Thyroid gland (tissue), 4 donors: ENCODE data around the gene PAK2. TPM values are rescaled to one million over a fixed set of nuclear protein-coding genes. Genes with fewer than 3 reads are reported as not detected.
"Not testable (repeated sequence)": the region's sequence is repeated elsewhere in the genome, so short reads cannot be mapped to it uniquely, and the experiment has no call there.

Experiments
- DNase-seq, 2 donors: peaks; one replicate each; pipeline ENCODE4 v3.0.0-alpha.2; 2019
- H3K27ac ChIP-seq, 3 donors: fragments of 200-600 bp; sonication (generic); 1 replicate in 2 of 3; 2 replicates in 1 of 3; pipeline ENCODE4 v1.5.1; 2016 to 2019; ENCODE audit warnings: mild to moderate bottlenecking in 1 of 3, moderate library complexity in 1 of 3
- H3K27me3 ChIP-seq: fragments of 200-600 bp; sonication (generic); one replicate; pipeline ENCODE4 v1.5.1; 2019
- H3K36me3 ChIP-seq, 2 donors: fragments of 200-600 bp; sonication (generic); one replicate each; pipeline ENCODE4 v1.5.1; 2016 to 2019
- H3K4me1 ChIP-seq, 2 donors: fragments of 200-600 bp; sonication (generic); one replicate each; pipeline ENCODE4 v1.5.1; 2017 to 2019
- H3K4me3 ChIP-seq, 3 donors: fragments of 200-600 bp; sonication (generic); replicated peaks in 1 of 3; 1 replicate in 2 of 3; 2 replicates in 1 of 3; pipeline ENCODE4 v1.5.1; 2016; ENCODE audit warnings: mild to moderate bottlenecking in 1 of 3
- H3K9me3 ChIP-seq: fragments of 200-600 bp; sonication (generic); one replicate; pipeline ENCODE4 v1.5.1; 2017
- POLR2A ChIP-seq, 2 donors: fragments of 450-650 bp; IDR thresholded peaks; one replicate each; pipeline ENCODE4 v1.6.1; 2017; ENCODE audit warnings: antibody characterized with exemption in 2 of 2, mild to moderate bottlenecking in 2 of 2, moderate library complexity in 1 of 2
- WGBS, 2 donors: methylation state at CpG; one replicate each; pipeline ENCODE4 v1.1.5; 2017; 5-methylcytosine and 5-hydroxymethylcytosine counted together
- intact Hi-C: fragments of 100-400 bp; cut with DNase I; formaldehyde crosslinking; loops from one replicate; pipeline ENCODE4 v1.15.1; 2023
- total RNA-seq, 4 donors: library from RNA; depleted of rRNA; stranded (reverse); fragments of >200 nt; gene quantifications; one replicate each; pipeline ENCODE4 v1.2.3, GENCODE V29; 2016
- TF ChIP-seq, protein P1 (sequence below), 6 experiments: fragments of 200-600 bp in 3 of 6; fragments of 450-650 bp in 3 of 6; sonication (generic) in 3 of 6; IDR thresholded peaks; one replicate each; pipeline ENCODE4 v1.5.1; 2016 to 2019; ENCODE audit warnings: antibody characterized with exemption in 6 of 6, mild to moderate bottlenecking in 2 of 6, inconsistent platforms in 1 of 6, moderate library complexity in 1 of 6

PAK2 gene
- total RNA-seq, 4 donors from 2014 or later = 29.9 to 43.8 (median 39.0) TPM

- H3K27me3 ChIP-seq = no peaks in the 10 kb centered on the region
- DNase-seq = no peak
- TF ChIP-seq, protein P1, sequence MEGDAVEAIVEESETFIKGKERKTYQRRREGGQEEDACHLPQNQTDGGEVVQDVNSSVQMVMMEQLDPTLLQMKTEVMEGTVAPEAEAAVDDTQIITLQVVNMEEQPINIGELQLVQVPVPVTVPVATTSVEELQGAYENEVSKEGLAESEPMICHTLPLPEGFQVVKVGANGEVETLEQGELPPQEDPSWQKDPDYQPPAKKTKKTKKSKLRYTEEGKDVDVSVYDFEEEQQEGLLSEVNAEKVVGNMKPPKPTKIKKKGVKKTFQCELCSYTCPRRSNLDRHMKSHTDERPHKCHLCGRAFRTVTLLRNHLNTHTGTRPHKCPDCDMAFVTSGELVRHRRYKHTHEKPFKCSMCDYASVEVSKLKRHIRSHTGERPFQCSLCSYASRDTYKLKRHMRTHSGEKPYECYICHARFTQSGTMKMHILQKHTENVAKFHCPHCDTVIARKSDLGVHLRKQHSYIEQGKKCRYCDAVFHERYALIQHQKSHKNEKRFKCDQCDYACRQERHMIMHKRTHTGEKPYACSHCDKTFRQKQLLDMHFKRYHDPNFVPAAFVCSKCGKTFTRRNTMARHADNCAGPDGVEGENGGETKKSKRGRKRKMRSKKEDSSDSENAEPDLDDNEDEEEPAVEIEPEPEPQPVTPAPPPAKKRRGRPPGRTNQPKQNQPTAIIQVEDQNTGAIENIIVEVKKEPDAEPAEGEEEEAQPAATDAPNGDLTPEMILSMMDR (IDR thresholded peaks at IDR 0.05) = no peak
- no peak for TF ChIP-seq POLR2A (IDR thresholded peaks at IDR 0.05)
- no peak overlapping the region for H3K27ac ChIP-seq
- no peaks in the 10 kb centered on the region for H3K4me1 ChIP-seq
- H3K9me3 ChIP-seq = no peaks in the 10 kb centered on the region
- H3K36me3 ChIP-seq = no peaks in the 10 kb centered on the region
- H3K4me3 ChIP-seq = no peak overlapping the region
- intact Hi-C loops = loop anchor here (10.0 kb wide), 1 partner anchor 122 kb away; the partner anchor contains the start of gene PIGZ
- 71 to 74% methylated on average over 17 of the region's 17 CpGs for WGBS, 2 donors
Observed at GRCh38 chr3:196842567-196843434, 103.1 kb downstream of the PAK2 start.

DNA sequence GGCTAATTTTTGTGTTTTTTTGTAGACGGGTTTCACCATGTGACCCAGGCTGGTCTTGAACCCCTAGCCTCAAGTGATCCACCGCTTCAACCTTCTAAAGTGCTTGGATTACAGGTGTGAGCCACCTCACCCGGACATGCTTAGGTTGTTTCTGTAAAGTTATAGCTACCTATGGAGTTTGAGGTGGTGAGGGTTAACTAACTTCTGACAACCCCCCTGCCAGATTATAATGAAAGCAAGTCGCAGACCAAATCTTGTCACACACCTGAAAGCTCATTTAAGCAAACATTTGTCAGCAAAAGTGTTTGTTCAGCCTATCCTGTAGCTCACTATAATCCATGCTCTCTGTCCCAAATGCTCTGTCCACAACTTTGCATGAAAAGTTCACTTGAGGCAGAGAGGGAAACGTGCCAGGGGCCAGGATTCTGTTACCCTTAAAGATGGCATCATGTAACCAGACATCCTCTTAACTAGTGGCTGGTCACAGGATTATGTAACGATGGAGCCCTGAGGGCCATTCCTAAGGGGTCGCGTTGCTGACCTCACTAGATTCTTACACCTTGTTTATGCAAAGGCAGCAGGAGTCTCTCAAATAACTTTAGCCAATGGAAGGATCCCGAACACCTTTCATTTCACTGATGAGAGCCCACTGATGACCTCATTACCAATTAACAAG lies 103.9 kb downstream of the PAK2 start:
- Histone ChIP-seq H3K36me3 (no peaks in the 10 kb centered on the region), H3K9me3 (no peaks in the 10 kb centered on the region), H3K4me1 (no peaks in the 10 kb centered on the region), H3K27ac (no peak overlapping the region), H3K4me3 (no peak overlapping the region), H3K27me3 (no peaks in the 10 kb centered on the region)
- intact Hi-C loops = loop anchor here (10.0 kb wide), 1 partner anchor 121 kb away; the partner anchor contains the start of gene PIGZ
- 54 to 66% methylated on average over 9 of the region's 9 CpGs for WGBS, 2 donors
- DNase-seq = no peak
- TF ChIP-seq POLR2A (IDR thresholded peaks at IDR 0.05) = no peak
- TF ChIP-seq, protein P1 (IDR thresholded peaks at IDR 0.05) = no peak

- 88 to 90% methylated on average over 19 to 21 of the region's 22 CpGs for WGBS, 2 donors
- not testable (repeated sequence) for H3K4me1 ChIP-seq, H3K36me3 ChIP-seq, H3K27me3 ChIP-seq, DNase-seq, H3K4me3 ChIP-seq, H3K9me3 ChIP-seq, H3K27ac ChIP-seq
- intact Hi-C loops = loop anchor here (10.0 kb wide), 1 partner anchor 120 kb away; the partner anchor contains the start of gene PIGZ
Observed at GRCh38 chr3:196844235-196845219, 104.9 kb downstream of the PAK2 start.

- intact Hi-C loops = loop anchor here (10.0 kb wide), 1 partner anchor 116 kb away; the partner anchor contains the start of gene PIGZ
- H3K4me1 ChIP-seq, H3K27me3 ChIP-seq, H3K4me3 ChIP-seq, H3K36me3 ChIP-seq, H3K27ac ChIP-seq, H3K9me3 ChIP-seq, DNase-seq: not testable (repeated sequence)
- WGBS, 2 donors = 77 to 82% methylated on average over 4 of the region's 4 CpGs
Observed at GRCh38 chr3:196848375-196848774, 108.7 kb downstream of the PAK2 start.

- no peaks in the 10 kb centered on the region for H3K4me1 ChIP-seq
- DNase-seq = no peak
- 79 to 88% methylated on average over 11 of the region's 11 CpGs for WGBS, 2 donors
- H3K27me3 ChIP-seq = no peaks in the 10 kb centered on the region
- no peak overlapping the region for H3K4me3 ChIP-seq
- intact Hi-C loops = loop anchor here (10.0 kb wide), 1 partner anchor 116 kb away; the partner anchor contains the start of gene PIGZ
- H3K9me3 ChIP-seq = no peaks in the 10 kb centered on the region
- no peak overlapping the region for H3K27ac ChIP-seq
- no peaks in the 10 kb centered on the region for H3K36me3 ChIP-seq
- no peak for TF ChIP-seq POLR2A (IDR thresholded peaks at IDR 0.05)
- TF ChIP-seq, protein P1 (IDR thresholded peaks at IDR 0.05) = no peak
Observed at GRCh38 chr3:196849180-196849741, 109.6 kb downstream of the PAK2 start.

GRCh38 chr3:196863000-196863399 lies 123.3 kb downstream of the PAK2 start:
- 92 to 94% methylated on average over 8 of the region's 8 CpGs for WGBS, 2 donors
- H3K4me1 ChIP-seq, DNase-seq, H3K36me3 ChIP-seq, intact Hi-C loops, H3K9me3 ChIP-seq, H3K4me3 ChIP-seq, H3K27ac ChIP-seq, H3K27me3 ChIP-seq: not testable (repeated sequence)
